Measurements from ENCODE around the gene NACAD. TPM values are rescaled to one million over a fixed set of nuclear protein-coding genes. Genes with fewer than 3 reads are reported as not detected.

The NACAD gene
- total and polyA plus RNA-seq, 8 donors: 0.29 to 24.1 (median 1.1) TPM

DNA sequence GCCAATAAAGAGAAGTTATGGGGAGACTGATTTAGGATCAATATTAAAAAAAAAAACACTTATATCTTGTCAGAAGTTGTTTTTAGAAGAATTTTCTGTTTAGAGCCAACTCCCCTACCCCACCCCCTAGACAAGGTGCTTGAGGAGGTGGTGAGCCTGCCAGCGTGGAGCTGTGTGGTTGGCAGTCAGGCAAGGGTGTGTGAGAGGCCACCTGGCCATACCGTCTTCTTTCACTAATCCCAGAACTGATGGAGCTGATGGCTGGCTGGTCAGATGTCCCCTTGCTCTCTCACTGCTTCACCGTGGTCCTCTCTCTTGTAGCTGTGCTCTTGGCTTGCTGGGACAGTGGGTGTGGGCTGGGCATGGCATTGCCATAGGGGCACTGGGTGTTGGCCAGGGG, 34.3 kb downstream of the NACAD start:
- Histone ChIP-seq H3K4me3 (no peak overlapping the region), H3K27ac (no peak overlapping the region), H3K4me1 (no peaks in the 10 kb centered on the region), H3K27me3 (no peaks in the 10 kb centered on the region), H3K36me3 (peaks cover 8 to 45% (median 26%) of the 10 kb centered on the region in 4 donors), H3K9me3 (no peaks in the 10 kb centered on the region)
- intact Hi-C loops (cut with DNase I; ENCODE audit: low total_unique reads): no loop called here
- TF ChIP-seq POLR2A (IDR thresholded peaks at IDR 0.05) (no peak), CTCF (IDR thresholded peaks at IDR 0.05) (no peak), POLR2AphosphoS5 (IDR thresholded peaks at IDR 0.05) (no peak), EP300 (IDR thresholded peaks at IDR 0.05) (no peak)
- 94 to 96% (median 95%) methylated on average over 2 to 3 of the region's 3 CpGs for WGBS, 5 donors
- no peak for DNase-seq

DNA sequence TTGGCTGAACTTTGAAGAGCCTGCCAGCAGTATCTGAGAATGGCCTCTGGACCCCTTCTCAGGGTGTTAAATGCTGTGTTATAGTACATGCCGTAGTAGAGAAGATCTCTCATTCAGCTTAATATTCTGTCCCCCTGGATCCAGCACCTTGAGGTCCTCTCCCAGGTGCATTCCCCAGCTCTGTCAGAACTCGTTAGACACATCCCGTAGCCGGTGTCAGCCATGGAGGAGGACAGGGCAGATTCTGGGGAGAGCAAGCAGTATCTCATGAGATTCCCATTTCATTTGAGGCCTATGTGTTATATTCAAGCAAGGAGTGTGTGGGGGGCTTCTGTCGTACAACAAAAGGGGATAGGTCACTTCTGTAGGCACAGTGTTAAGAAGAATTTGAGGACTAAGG, 34.8 kb downstream of the NACAD start:
- TF ChIP-seq CTCF (IDR thresholded peaks at IDR 0.05): no peak
- no peak for TF ChIP-seq POLR2AphosphoS5 (IDR thresholded peaks at IDR 0.05)
- no peak for TF ChIP-seq EP300 (IDR thresholded peaks at IDR 0.05)
- no peak for TF ChIP-seq POLR2A (IDR thresholded peaks at IDR 0.05)
- intact Hi-C loops (cut with DNase I; ENCODE audit: low total_unique reads): no loop called here
- 95 to 99% (median 96%) methylated on average over 5 of the region's 5 CpGs for WGBS, 5 donors
- Histone ChIP-seq H3K36me3 (peaks cover 8 to 50% (median 31%) of the 10 kb centered on the region in 4 donors), H3K27ac (no peak overlapping the region), H3K9me3 (no peaks in the 10 kb centered on the region), H3K4me1 (no peaks in the 10 kb centered on the region), H3K27me3 (no peaks in the 10 kb centered on the region), H3K4me3 (no peak overlapping the region)
- DNase-seq: no peak

GRCh38 chr7:45053401-45053800, 35.4 kb downstream of the NACAD start:
- no peak overlapping the region for H3K27ac ChIP-seq
- H3K4me3 ChIP-seq: no peak overlapping the region
- no peaks in the 10 kb centered on the region for H3K9me3 ChIP-seq
- no peaks in the 10 kb centered on the region for H3K4me1 ChIP-seq
- no peak for TF ChIP-seq CTCF (IDR thresholded peaks at IDR 0.05)
- no peak for TF ChIP-seq POLR2A (IDR thresholded peaks at IDR 0.05)
- TF ChIP-seq POLR2AphosphoS5 (IDR thresholded peaks at IDR 0.05): no peak
- no peak for TF ChIP-seq EP300 (IDR thresholded peaks at IDR 0.05)
- no peak for DNase-seq
- intact Hi-C loops (cut with DNase I; ENCODE audit: low total_unique reads): no loop called here
- H3K27me3 ChIP-seq: no peaks in the 10 kb centered on the region
- WGBS, 5 donors: 63 to 96% (median 75%) methylated on average over 5 to 6 of the region's 6 CpGs
- peaks cover 8 to 55% (median 37%) of the 10 kb centered on the region in 4 donors for H3K36me3 ChIP-seq

DNA sequence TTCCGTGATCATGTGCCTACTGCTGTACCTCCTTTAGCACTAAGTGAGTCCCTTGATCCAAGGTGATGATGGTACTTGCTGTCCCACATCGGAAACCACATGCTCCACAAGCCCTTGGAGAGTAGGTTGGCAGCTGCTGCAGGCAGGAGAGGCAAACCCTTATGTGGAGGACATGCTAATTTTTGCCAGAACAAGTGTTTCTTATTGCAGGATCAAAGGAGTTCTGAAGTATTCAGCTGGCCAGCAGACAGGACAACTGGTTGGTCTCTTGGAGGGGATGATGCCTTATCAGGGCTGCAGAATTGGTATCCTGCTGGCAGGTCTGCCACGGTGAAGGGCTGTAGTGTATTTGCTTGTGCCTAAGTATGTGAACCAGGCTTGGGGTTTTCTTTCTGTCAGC, 36.8 kb downstream of the NACAD start:
- intact Hi-C loops (cut with DNase I; ENCODE audit: low total_unique reads): no loop called here
- 72 to 94% (median 86%) methylated on average over 3 of the region's 3 CpGs for WGBS, 5 donors
- peaks cover 8 to 63% (median 46%) of the 10 kb centered on the region in 4 donors for H3K36me3 ChIP-seq

More for the DNA sequence above, 36.8 kb downstream of the NACAD start:
- Histone ChIP-seq H3K27me3 (no peaks in the 10 kb centered on the region), H3K4me3 (no peak overlapping the region), H3K27ac (no peak overlapping the region), H3K9me3 (no peaks in the 10 kb centered on the region), H3K4me1 (no peaks in the 10 kb centered on the region)
- TF ChIP-seq POLR2AphosphoS5 (IDR thresholded peaks at IDR 0.05): no peak
- TF ChIP-seq EP300 (IDR thresholded peaks at IDR 0.05): no peak
- no peak for TF ChIP-seq CTCF (IDR thresholded peaks at IDR 0.05)
- TF ChIP-seq POLR2A (IDR thresholded peaks at IDR 0.05): no peak
- DNase-seq: no peak

Data from stomach (tissue), 9 donors.